Embryonic facial prominence (tissue), 1 donor: Measurements from ENCODE around the gene CEP112.
"Not testable (repeated sequence)": the region's sequence is repeated elsewhere in the genome, so short reads cannot be mapped to it uniquely, and the experiment has no call there.

Experiments used
- DNase-seq: peaks from one replicate; pipeline ENCODE4 v3.0.0-alpha.2; 2016; ENCODE audit errors: extremely low spot score

CEP112 gene

GRCh38 chr17:65783845-65784334, 408.0 kb downstream of the CEP112 start:
- no peak for DNase-seq

GRCh38 chr17:65782104-65782706, 409.7 kb downstream of the CEP112 start:
- DNase-seq, result not testable (repeated sequence)

DNA sequence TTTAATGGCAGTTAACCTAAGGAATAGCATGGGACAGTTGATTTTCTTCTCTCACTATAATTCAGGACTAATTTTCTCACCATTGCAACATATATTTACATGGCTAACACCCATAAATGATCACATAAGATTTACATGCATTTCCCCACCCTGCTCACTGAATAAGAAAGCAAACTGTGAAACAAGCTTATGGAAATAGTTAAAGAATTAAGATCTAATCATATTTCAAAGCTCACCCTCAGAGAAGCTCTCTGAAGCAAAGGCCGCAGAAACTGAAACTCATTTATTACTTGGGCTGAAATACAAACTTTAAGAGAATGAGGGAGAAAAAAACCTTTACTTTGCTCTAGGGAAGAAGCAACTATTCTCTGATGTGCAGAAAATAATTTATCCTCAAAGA, 411.8 kb downstream of the CEP112 start:
- DNase-seq, result no peak

- DNase-seq, result no peak
Measured at GRCh38 chr17:65776890-65777289, 415.0 kb downstream of the CEP112 start.

- DNase-seq, result no peak
Measured at GRCh38 chr17:65774787-65775186, 417.1 kb downstream of the CEP112 start.

GRCh38 chr17:65772989-65773388, 418.9 kb downstream of the CEP112 start:
- no peak for DNase-seq

DNA sequence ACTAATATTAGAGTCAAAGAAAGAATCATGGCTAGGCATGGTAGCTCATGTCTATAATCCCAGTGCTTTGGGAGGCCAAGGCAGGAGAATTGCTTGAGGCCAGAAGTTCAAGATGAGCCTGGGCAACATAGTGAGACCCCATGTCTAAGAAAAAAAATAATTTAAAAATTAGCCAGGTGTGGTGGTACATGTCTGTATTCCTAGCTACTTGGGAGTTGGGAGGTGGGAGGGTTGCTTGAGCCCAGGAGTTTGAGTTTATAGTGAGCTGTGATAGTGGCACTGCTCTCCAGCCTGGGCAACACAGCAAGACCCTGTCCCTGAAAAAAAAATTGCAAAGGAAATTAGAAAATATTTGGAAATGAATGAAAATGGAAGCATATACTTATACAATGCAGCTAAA, 420.2 kb downstream of the CEP112 start:
- DNase-seq, result no peak

- no peak for DNase-seq
Measured at GRCh38 chr17:65763786-65764185, 428.1 kb downstream of the CEP112 start.

DNA sequence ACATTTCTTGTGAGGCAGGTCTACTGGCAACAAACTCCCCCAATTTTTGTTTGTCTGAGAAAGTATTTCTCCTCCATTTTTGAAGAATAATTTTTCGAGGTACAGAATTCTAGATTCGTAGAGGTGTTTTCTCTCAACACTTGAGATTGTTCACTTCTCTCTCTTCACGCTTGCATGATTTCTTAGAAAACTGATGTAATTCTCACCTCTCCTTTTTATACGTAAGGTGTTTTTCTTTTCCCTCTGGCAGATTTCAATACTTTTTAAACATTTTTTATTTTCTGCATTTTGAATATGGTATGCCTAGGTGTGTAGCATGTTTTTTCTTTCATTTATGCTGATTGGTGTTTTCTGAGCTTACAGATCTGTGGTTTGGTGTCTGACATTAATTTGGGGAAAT, 429.0 kb downstream of the CEP112 start:
- DNase-seq, result no peak

DNA sequence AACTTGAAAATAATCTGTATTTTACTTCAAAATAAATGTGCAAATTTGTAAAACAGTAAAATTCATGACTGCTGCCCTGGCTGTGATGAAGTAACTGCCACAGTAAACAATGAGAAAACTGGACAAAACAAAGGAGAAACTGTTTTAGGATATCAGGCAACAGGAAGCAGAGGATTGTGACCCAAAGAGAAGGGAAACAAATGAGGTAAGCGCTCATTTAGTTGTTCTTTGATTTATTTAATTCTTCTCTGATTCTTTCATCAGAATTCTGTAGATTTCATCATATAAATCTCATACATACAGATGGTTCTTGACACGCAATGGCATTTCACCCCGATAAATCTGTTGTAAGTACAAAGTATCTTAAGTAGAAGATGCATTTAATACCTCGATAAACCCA, 432.4 kb downstream of the CEP112 start:
- no peak for DNase-seq

DNA sequence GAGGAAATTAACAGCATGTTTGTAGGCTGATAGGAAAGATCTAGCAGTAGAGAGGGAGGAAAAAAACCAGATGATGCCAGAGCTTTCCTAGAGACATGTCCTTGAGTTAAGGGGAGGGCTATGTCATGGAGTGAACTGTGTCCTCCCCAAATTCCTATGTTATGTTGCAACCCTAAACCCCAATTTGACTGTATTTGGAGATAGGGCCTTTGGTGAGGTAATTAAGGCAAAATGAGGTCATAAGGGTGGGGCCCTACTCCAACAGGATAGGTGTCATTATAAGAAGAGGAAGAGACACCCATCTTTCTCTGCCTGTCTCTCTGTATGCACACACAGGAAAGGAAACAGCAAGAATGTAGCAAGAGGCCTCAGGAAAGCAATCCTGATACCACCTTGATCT, 435.2 kb downstream of the CEP112 start:
- DNase-seq, result no peak

DNA sequence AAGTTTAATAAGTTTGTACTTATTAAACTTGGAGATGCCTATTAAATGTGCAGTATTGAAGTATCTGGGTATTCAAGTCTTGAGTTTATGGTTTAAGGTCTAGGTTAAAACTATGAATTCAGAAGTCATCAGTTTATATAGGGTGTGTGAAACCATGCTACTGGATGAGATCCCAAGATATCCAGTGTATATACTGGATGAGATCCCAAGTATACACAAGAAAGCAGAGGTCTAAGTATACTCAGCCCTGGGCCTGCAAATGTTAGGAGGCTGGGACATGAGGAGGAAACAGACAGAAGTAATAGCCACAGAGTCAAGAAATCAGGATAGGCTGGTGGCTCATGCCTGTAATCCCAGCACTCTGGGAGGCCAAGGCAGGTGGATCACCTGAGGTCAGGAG, 436.1 kb downstream of the CEP112 start:
- DNase-seq, result no peak

GRCh38 chr17:65754630-65755029, 437.3 kb downstream of the CEP112 start:
- no peak for DNase-seq

DNA sequence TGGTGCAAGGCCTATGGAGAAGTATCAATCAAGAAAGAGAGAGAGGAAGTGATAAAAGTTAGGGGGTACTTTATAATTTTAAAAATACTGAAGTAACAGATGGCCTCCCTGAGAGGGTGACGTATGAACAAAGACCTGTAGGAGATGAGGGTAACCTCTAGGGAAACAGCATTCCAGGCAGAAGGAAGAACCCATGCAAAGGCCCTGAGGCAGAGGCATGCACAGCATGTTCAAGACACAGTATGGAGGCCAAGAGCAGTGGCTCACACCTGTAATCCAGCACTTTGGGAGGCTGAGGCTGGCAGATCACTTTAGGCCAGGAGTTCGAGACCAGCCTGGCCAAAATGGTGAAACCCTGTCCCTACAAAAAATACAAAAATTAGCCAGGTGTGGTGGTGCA, 437.9 kb downstream of the CEP112 start:
- no peak for DNase-seq

DNA sequence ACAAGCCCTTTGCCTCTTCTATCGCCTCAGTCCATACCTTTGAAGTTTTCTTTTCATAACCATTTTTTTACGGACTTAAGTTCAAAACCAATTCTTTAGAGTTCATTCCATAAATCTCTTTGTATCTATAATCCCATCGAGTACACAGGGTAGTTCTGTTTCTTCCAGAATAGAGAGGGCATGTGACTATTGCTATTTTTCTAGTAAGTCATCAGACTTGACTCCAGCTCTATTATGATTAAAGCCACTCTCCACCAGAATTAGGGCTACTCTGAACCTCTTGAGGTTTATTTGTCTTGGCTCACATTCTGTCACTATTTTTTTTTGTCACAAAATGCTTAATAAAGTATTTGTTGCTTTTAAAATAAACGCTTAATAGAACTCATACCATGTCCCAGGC, 438.6 kb downstream of the CEP112 start:
- no peak for DNase-seq

DNA sequence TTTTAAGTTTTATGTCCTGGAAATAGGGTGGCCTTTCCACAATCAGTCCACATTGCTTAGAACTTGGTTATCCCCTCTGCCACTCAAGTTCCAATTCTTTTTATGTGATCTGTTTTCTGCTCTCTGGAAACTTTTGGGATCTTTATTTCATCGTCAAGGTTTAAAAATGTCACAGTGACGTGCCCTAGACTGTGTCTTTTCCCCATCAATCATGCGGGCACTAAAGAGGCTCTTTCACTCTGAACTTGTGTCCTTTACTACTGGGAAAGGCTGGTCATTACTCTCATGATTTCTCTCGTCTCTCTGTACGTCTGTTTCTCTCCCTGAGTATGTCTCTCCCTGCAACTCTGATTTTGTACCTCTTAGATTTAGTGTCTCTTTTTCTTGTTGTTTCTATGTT, 440.7 kb downstream of the CEP112 start:
- no peak for DNase-seq

- DNase-seq, result peak; percentile 59
Measured at GRCh38 chr17:65750631-65751115, 441.3 kb downstream of the CEP112 start.

- DNase-seq, result no peak
Measured at GRCh38 chr17:65750166-65750565, 441.8 kb downstream of the CEP112 start.

DNA sequence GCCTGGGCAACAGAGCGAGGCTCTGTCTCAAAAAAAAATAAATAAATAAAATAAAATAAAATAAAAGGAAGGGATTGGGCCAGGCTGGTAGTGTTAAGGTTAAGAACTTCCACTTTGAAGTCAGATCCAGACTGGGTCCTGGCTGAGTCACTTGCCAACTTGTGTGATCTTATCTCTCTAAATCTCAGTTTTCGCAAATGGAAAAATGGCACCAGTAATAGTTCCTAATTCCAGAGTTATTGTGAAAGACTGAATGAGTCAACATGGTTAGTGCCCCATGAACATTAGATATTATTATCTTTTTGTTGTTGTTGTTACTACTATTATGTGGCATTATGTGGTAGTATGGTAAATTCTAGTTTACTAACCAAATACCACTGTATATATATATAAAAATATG, 442.5 kb downstream of the CEP112 start:
- no peak for DNase-seq

DNA sequence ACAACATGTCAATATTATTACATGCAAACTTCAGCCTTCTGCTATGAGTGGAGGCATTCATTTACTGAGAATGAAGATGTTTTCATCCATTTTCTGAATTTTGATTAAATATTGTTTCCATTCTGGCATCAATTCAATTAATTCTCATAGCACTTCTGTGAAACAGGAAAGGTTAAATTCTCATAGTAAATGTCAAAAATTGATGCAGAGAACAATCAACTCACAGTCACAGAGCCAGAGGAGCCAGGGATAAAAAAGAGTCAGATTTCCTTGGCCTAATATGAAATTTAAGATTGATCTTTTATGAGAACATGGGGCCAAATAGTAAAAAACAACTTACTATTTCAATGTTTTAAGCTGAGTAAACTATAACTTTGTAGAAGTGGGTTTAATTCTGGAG, 446.7 kb downstream of the CEP112 start:
- DNase-seq, result no peak

DNA sequence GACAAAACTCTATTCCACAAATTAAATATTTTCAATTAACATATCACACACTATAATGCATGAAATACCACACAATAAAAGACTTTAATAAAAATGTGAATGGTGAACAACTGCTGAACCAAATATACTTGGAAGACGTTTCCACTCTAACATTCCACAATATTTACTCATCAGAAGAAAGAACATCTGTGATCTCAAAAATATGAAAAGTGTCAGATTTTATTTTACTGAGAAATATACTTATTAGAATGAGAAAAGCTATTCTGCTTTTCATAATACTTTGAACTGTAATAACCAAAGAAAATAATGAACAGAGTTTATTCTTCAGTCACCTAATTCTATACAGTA, 448.7 kb downstream of the CEP112 start:
- DNase-seq, result no peak

DNA sequence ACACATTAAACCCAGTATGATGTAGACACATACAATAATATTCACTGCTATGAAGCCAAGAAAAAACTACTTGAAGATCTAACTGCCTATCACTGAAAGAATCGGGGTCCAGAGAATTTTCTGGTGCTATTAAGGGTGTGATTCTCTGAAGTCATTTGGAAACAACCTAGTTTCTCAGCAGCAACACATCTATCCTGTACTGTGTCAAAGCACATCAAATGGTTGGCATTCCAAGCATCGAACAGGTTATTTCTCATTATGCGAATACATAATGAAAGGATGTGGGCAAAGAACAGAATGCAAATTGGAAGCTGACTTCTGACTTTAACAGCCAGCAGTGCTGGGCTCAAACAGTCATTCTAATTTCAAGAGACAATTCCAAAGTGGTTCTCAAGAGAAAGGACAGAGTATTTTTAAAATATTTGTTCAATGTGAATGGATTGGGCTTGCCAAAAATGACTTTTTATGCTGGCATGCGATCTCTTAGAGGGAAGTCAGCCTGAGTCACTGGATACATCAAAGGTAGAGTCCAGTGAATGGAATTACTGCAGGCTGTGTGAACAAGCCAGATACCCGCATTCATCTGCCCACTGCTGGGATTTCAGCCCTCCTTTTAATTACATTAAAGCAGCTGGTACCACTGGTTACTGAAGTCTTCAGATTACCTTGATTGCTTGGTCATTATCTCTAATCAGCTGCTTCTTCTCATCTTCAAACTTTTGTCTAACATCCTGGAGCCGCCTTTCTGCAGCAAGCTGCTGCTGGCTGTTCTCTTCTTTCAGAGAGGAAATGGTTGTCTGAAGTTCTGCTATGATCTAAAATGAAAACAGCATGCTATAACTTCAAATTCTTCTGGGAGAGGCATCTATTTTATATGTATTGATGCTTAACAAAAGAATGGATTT, 449.3 kb downstream of the CEP112 start:
- DNase-seq, result no peak

DNA sequence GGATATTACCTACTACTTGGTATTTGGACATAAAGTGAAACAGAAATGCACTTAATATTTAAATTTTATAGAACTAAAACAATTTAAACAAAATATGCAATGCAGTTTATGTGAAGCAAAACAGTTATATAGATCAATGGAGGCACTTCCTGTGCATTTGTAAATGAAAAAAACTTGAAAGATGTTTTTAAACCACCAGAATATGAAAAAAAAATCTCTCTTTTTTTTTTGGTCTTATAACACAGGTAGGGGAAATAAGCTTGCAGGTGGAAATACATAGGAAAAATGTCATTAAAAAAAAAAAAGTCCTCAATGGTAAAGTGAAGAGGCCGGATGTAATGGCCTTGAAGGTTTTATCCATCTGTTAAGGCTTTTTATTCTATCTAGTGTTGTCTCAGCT, 450.2 kb downstream of the CEP112 start:
- no peak for DNase-seq
